GM12864 (cell line): ENCODE data around the gene CFAP61.
"Not testable (repeated sequence)": the region's sequence is repeated elsewhere in the genome, so short reads cannot be mapped to it uniquely, and the experiment has no call there.

Source experiments
- DNase-seq: peaks from one replicate; pipeline ENCODE4 v3.0.0-alpha.2; 2011; ENCODE audit warnings: low read depth
- H3K4me3 ChIP-seq: 2 replicates; pipeline ENCODE4 v1.5.1; 2011; ENCODE audit warnings: mild to moderate bottlenecking, low read depth, low read length, control low read depth
- TF ChIP-seq, protein P1 (sequence below): IDR thresholded peaks from 2 replicates; pipeline ENCODE4 v1.5.1; 2011; ENCODE audit warnings: low read depth, mild to moderate bottlenecking, moderate library complexity, low read length, control low read depth, inconsistent platforms; ENCODE audit errors: missing control alignments

The CFAP61 gene

DNA sequence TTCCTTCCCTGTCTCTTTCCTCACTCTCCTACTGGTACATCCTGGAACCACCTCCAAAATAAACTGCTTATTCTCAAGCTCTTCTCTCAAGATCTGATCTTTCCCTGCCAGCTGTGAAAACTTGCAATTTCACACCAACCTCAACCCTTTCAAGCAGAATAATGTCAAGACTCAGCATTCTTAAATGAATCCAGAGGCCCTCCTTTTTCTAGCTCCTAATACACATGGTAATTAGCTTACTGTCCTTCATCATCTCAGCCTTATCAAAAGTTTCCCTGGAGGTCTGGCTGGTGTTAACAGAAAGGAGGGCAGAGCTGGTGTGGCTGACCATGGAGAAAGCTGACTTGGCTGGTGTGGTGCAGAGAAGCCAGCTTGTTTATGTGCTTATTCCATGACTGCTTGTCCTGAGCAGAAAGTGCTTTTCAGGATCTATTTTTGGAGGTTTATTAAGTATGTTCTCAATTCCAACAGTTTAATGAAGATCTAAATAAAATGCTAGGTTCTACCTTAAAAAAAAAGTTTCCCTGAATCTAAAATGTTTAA is 50.5 kb downstream of the CFAP61 start:
- TF ChIP-seq, protein P1, sequence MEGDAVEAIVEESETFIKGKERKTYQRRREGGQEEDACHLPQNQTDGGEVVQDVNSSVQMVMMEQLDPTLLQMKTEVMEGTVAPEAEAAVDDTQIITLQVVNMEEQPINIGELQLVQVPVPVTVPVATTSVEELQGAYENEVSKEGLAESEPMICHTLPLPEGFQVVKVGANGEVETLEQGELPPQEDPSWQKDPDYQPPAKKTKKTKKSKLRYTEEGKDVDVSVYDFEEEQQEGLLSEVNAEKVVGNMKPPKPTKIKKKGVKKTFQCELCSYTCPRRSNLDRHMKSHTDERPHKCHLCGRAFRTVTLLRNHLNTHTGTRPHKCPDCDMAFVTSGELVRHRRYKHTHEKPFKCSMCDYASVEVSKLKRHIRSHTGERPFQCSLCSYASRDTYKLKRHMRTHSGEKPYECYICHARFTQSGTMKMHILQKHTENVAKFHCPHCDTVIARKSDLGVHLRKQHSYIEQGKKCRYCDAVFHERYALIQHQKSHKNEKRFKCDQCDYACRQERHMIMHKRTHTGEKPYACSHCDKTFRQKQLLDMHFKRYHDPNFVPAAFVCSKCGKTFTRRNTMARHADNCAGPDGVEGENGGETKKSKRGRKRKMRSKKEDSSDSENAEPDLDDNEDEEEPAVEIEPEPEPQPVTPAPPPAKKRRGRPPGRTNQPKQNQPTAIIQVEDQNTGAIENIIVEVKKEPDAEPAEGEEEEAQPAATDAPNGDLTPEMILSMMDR = no peak
- no peak for DNase-seq
- no peak overlapping the region for H3K4me3 ChIP-seq

DNA sequence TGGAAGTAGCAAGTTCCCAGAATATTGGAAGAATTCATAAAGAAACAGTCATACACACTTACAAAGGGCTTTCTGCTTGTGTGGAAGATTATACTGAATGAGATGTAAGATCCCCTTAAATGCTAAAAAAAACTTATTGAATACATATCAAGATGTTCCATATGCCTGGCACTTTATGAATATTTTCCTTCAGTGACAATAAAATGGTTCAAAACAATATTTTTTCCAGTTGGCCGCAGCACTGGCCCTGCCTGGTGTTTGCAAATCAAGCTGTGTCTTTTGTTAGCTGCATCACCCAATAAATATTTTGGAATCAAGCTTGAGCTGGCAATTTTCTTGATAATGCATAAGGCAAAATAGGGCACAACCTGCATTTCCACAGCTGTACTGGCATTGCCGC is 51.2 kb downstream of the CFAP61 start:
- no peak for DNase-seq
- TF ChIP-seq, protein P1 = no peak
- H3K4me3 ChIP-seq = no peak overlapping the region

GRCh38 chr20:20123187-20123586 is 70.9 kb downstream of the CFAP61 start:
- H3K4me3 ChIP-seq, DNase-seq: not testable (repeated sequence)

DNA sequence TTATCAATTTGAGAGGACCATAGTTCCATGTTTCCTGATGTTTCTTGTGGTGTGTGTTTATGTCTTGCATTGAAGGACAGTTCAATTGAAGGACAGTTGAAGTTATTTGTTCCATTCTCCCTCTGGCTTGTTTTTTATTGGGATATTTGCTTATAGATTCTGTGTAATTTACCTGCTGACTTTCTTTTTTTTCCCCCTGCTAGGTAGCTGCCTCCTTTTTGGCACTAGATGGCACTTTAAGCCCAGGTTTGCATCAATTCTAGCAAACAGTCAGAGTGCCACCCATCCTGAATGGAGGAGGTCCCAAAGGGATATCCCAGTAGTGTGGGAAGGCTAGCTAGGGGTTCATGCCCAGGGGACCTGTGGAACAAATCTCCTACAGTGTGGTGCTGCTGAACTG is 78.1 kb downstream of the CFAP61 start:
- no peak overlapping the region for H3K4me3 ChIP-seq
- DNase-seq = no peak
- TF ChIP-seq, protein P1 = peak; percentile 49

DNA sequence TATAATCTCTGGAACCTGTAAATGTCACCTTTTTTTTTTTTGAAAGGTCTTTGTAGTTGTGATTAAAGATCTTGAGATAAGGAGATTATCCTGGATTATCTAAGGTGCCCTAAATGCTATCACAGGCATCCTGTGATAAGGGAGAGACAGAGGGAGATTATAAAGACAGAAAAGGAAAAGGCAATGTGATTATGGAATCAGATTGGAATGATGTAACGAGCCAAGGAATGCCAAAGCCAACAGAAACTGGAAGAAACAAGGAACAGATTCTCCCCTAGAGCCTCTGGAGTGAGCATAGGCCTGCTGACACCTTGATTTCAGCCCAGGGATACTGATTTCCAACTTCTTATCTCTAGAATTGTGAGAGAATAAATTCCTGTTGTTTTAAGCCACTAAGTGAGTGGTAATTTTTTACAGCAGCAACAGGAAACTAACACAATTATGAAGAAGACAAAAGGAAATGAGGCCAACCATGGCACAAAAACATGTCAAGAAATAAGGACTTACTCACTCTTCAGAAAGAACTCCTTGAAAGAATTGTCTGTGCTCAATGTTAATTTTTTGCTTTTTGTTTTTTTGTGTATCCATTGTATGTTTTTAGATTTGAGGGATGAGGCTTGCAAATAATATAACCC is 82.7 kb downstream of the CFAP61 start:
- DNase-seq = no peak
- TF ChIP-seq, protein P1 = no peak
- no peak overlapping the region for H3K4me3 ChIP-seq

DNA sequence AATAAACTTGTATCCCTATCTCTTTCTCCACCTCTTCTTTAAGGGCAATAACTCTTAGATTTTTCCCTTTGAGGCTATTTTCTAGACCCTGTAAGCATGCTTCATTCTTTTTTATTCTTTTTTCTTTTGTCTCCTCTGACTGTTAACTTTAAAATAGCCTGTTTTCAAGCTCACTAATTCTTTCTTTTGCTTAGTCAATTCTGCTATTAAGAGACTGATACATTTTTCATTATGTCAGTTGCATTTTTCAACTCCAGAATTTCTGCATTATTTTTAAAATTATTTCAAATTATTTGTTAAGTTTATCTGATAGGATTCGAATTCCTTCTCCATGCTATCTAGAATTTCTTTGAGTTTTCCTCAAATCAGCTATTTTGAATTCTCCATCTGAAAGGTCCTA is 84.0 kb downstream of the CFAP61 start:
- no peak for DNase-seq
- TF ChIP-seq, protein P1 = no peak
- no peak overlapping the region for H3K4me3 ChIP-seq

DNA sequence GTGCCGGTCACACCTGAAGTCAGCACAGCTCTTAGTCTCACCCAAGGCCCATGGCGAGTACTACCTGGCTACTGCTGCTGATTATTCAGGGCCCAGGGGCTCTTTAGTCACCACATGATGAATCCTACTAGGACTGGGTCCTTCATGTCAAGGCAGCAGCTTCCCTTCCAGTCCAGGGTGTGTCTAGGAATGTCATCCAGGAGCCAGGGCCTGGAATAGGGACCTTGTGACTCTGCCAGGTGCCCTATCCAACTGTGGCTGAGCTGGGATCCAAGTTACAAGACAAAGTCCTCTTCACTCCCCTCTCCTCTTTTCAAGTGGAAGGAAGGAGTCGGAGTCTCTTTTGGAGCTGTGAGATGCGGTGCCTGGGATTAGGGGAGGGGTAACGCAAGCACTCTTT is 85.5 kb downstream of the CFAP61 start:
- no peak for DNase-seq
- H3K4me3 ChIP-seq = no peak overlapping the region
- TF ChIP-seq, protein P1 = no peak
